Measurements from ENCODE around the gene NACAD. TPM values are rescaled to one million over a fixed set of nuclear protein-coding genes. Genes with fewer than 3 reads are reported as not detected.

The NACAD gene
- total RNA-seq, 1 experiment from 2014 or later: 0.24 TPM

DNA sequence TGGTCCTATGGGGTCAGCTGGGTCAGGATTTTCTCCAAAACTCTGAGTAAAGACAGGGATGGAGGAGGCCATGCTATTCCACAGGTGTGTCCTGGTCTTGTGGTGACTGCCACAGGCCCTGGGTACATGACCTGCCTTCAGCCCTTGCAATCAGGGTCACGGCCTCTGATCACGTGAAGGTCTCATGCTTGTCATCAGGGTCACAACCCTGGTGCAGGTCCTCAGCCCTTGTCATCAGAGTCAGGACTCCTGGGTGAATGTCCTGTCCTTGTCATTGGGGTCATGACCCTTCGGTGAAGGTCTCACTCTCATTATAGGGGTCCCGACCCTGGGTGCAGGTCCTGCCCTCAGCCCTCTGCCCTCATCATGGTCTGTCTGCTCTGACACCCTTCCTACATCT lies 44.6 kb upstream of the NACAD start:
- TF ChIP-seq CTCF (conservative IDR thresholded peaks at IDR 0.05) (no peak), EZH2 (IDR thresholded peaks at IDR 0.05; ENCODE audit: low read depth) (no peak)
- H3K4me2 ChIP-seq: no peak overlapping the region
- 0 out of 2 replicates have a peak, but pooled peaks cover 3% of the 10 kb centered on the region for H3K4me1 ChIP-seq (replicated peaks; ENCODE audit: insufficient read depth)
- POLR2A ChIA-PET (ENCODE audit: unreplicated experiment): interaction anchor here (0.5 kb wide), 1 partner anchor 283 kb away, joined by 5 read pairs; no protein-coding TSS in a partner anchor
- H3K27me3 ChIP-seq (ENCODE audit: insufficient read depth, low read depth): peaks cover 6% of the 10 kb centered on the region
- H4K20me1 ChIP-seq (ENCODE audit: insufficient read depth): no peaks in the 10 kb centered on the region
- no peak overlapping the region for H3K27ac ChIP-seq
- CTCF ChIA-PET: no interaction called here
- intact Hi-C loops (cut with micrococcal nuclease; ENCODE audit: unreplicated experiment): no loop called here
- no peaks in the 10 kb centered on the region; the same call in 1 of the 2 replicates for H3F3A ChIP-seq (ENCODE audit: insufficient read depth, low read depth)
- BruUV-seq (replicated peaks): no TSS peak
- H2AFZ ChIP-seq: no peak overlapping the region
- H3K9me2 ChIP-seq (ENCODE audit: insufficient read depth): no peaks in the 10 kb centered on the region
- no peaks in the 10 kb centered on the region for H3K36me3 ChIP-seq (ENCODE audit: low read depth)
- H3K79me2 ChIP-seq (ENCODE audit: low read depth): no peaks in the 10 kb centered on the region
- no peak overlapping the region for H3K4me3 ChIP-seq
- no peak for DNase-seq
- no peaks in the 10 kb centered on the region for H3K9me3 ChIP-seq (ENCODE audit: insufficient read depth, low read depth)

DNA sequence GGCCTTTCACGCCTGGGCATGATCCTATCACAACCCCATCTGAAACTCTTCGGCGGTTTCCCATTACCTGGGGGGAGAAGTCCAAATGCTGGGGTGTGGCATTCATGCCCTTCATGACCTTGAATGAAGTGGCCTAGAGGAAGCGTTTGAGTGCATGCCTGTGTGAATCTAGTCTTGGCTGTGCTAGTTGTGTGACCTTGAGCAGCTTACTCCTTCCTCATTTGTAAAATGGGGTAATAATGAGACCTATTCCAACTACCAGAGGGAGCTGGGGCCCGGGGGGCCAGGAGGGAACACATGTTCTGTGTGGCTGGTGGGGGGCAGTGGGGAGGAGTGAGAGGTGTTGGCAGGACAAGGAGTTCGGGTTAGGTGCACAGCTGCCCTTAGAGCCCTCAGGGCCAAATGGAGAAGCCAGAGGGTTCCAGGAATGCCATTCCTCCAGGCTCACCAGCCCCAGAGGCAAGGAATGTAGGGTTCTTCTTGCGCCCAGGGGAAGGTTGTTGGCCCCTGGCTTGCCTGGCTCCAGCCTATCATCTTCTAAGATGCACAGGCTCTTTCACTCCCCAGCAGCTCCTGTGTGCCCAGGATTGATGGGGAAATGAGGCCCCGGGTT lies 44.0 kb upstream of the NACAD start:
- no peak overlapping the region for H3K4me3 ChIP-seq
- H3K27ac ChIP-seq: no peak overlapping the region
- BruUV-seq (replicated peaks): no TSS peak
- no peak for TF ChIP-seq CTCF (conservative IDR thresholded peaks at IDR 0.05)
- TF ChIP-seq EZH2 (IDR thresholded peaks at IDR 0.05; ENCODE audit: low read depth): no peak
- intact Hi-C loops (cut with micrococcal nuclease; ENCODE audit: unreplicated experiment): no loop called here
- H3K4me2 ChIP-seq: no peak overlapping the region
- peak in 1 of 2 experiments; percentile 10 for DNase-seq
- POLR2A ChIA-PET (ENCODE audit: unreplicated experiment): interaction anchor here (0.5 kb wide), 1 partner anchor 1171 kb away, joined by 7 read pairs; no protein-coding TSS in a partner anchor
- CTCF ChIA-PET: interaction anchor here (0.6 kb wide), 1 partner anchor 20 kb away, joined by 5 read pairs; no protein-coding TSS in a partner anchor
- H3K36me3 ChIP-seq (ENCODE audit: low read depth): no peaks in the 10 kb centered on the region
- H3K4me1 ChIP-seq (replicated peaks; ENCODE audit: insufficient read depth): 0 out of 2 replicates have a peak, but pooled peaks cover 3% of the 10 kb centered on the region
- no peaks in the 10 kb centered on the region for H4K20me1 ChIP-seq (ENCODE audit: insufficient read depth)
- no peak overlapping the region for H2AFZ ChIP-seq
- H3K9me2 ChIP-seq (ENCODE audit: insufficient read depth): no peaks in the 10 kb centered on the region
- no peaks in the 10 kb centered on the region for H3K9me3 ChIP-seq (ENCODE audit: insufficient read depth, low read depth)
- H3K27me3 ChIP-seq (ENCODE audit: insufficient read depth, low read depth): peaks cover 6% of the 10 kb centered on the region
- H3F3A ChIP-seq (ENCODE audit: insufficient read depth, low read depth): no peaks in the 10 kb centered on the region; the same call in 1 of the 2 replicates
- H3K79me2 ChIP-seq (ENCODE audit: low read depth): no peaks in the 10 kb centered on the region

- H3K27ac ChIP-seq: no peak overlapping the region
- no peaks in the 10 kb centered on the region for H3K9me2 ChIP-seq (ENCODE audit: insufficient read depth)
- H3K36me3 ChIP-seq (ENCODE audit: low read depth): no peaks in the 10 kb centered on the region
- no peak overlapping the region for H3K4me3 ChIP-seq
- TF ChIP-seq EZH2 (IDR thresholded peaks at IDR 0.05; ENCODE audit: low read depth) (no peak), CTCF (conservative IDR thresholded peaks at IDR 0.05) (no peak)
- ChIA-PET POLR2A (ENCODE audit: unreplicated experiment) (no interaction called here), CTCF (interaction anchor here (0.6 kb wide), 1 partner anchor 526 kb away, joined by 3 read pairs; no protein-coding TSS in a partner anchor)
- H3K9me3 ChIP-seq (ENCODE audit: insufficient read depth, low read depth): no peaks in the 10 kb centered on the region
- H3F3A ChIP-seq (ENCODE audit: insufficient read depth, low read depth): no peaks in the 10 kb centered on the region; the same call in 1 of the 2 replicates
- 0 out of 2 replicates have a peak, but pooled peaks cover 3% of the 10 kb centered on the region for H3K4me1 ChIP-seq (replicated peaks; ENCODE audit: insufficient read depth)
- intact Hi-C loops (cut with micrococcal nuclease; ENCODE audit: unreplicated experiment): no loop called here
- no peaks in the 10 kb centered on the region for H4K20me1 ChIP-seq (ENCODE audit: insufficient read depth)
- no peak for DNase-seq
- H3K4me2 ChIP-seq: no peak overlapping the region
- no peaks in the 10 kb centered on the region for H3K79me2 ChIP-seq (ENCODE audit: low read depth)
- H2AFZ ChIP-seq: no peak overlapping the region
- no TSS peak for BruUV-seq (replicated peaks)
- peaks cover 6% of the 10 kb centered on the region for H3K27me3 ChIP-seq (ENCODE audit: insufficient read depth, low read depth)
These were observed 43.1 kb upstream of the NACAD start for GRCh38 chr7:45131891-45132290.
